ENCODE measurements around the gene CARS1. TPM values are rescaled to one million over a fixed set of nuclear protein-coding genes. Genes with fewer than 3 reads are reported as not detected.

Gene CARS1
- total and polyA plus RNA-seq, 2 of the 4 experiments (the other 2 are of a cell fraction) = 72.7 to 78.3 TPM

- ChIA-PET POLR2A (ENCODE audit: unreplicated experiment) (interaction anchor here (0.6 kb wide), 1 partner anchor 14 kb away, joined by 4 read pairs; no protein-coding TSS in a partner anchor), CTCF (no interaction called here)
- no peak for TF ChIP-seq BHLHE40 (IDR thresholded peaks at IDR 0.05; ENCODE audit: low read depth, low read length)
- TF ChIP-seq RCOR1 (IDR thresholded peaks at IDR 0.05; ENCODE audit: insufficient replicate concordance, low read length) = no peak
- no peak for TF ChIP-seq POLR2A (IDR thresholded peaks at IDR 0.05; ENCODE audit: low read depth, low read length)
- no peak for TF ChIP-seq SMC3 (IDR thresholded peaks at IDR 0.05; ENCODE audit: low read depth, low read length)
- TF ChIP-seq MAFK (IDR thresholded peaks at IDR 0.05; ENCODE audit: low read depth, low read length) = peak; percentile 93
- TF ChIP-seq RAD21 (IDR thresholded peaks at IDR 0.05; ENCODE audit: low read length) = no peak
- H2AFZ ChIP-seq (replicated peaks; ENCODE audit: low read length, poor library complexity) = no peak overlapping the region
- no peak overlapping the region for H3K23ac ChIP-seq (ENCODE audit: low read depth, low read length)
- no peaks in the 10 kb centered on the region for H3K36me3 ChIP-seq (ENCODE audit: control insufficient read depth, insufficient read depth, low read length)
- H2BK120ac ChIP-seq (ENCODE audit: low read depth, low read length) = no peak overlapping the region
- in situ Hi-C loops (cut with MboI; ENCODE audit: low sequenced_read_pairs) = no loop called here
- no peaks in the 10 kb centered on the region for H3K9me3 ChIP-seq (ENCODE audit: control insufficient read depth, insufficient read depth, low read length)
- BruUV-seq (replicated peaks) = no TSS peak
- no peak overlapping the region for H2AK5ac ChIP-seq (ENCODE audit: low read depth, low read length)
- DNase-seq (no peak), ATAC-seq (ENCODE audit: low read depth) (no peak)
- no peak overlapping the region for H3K9ac ChIP-seq (ENCODE audit: low read depth, low read length)
- H3K9me1 ChIP-seq (ENCODE audit: insufficient read depth, low read length) = no peaks in the 10 kb centered on the region
- H2BK5ac ChIP-seq (ENCODE audit: low read depth, low read length, poor library complexity, severe bottlenecking) = no peak overlapping the region
- no peak overlapping the region for H3K56ac ChIP-seq (ENCODE audit: extremely low read depth, insufficient read depth, low read length)
- H3K79me1 ChIP-seq (ENCODE audit: low read depth in 1 of 2, low read length in 2 of 2) = no peaks in the 10 kb centered on the region
- H3K18ac ChIP-seq (ENCODE audit: low read depth, low read length) = no peak overlapping the region
- no peak overlapping the region for H3K4me3 ChIP-seq (ENCODE audit: insufficient read depth, low read depth, low read length)
- no peak overlapping the region for H4K91ac ChIP-seq (ENCODE audit: insufficient read depth, low read depth, low read length)
- no peak overlapping the region for H2BK15ac ChIP-seq (ENCODE audit: low read depth, low read length)
- H3K14ac ChIP-seq (replicated peaks; ENCODE audit: low read depth, low read length) = no peak overlapping the region
- dilution Hi-C loops (cut with HindIII; ENCODE audit: low sequenced_read_pairs, unreplicated experiment) = no loop called here
- H4K5ac ChIP-seq (ENCODE audit: low read depth, low read length) = no peak overlapping the region
- intact Hi-C loops (cut with micrococcal nuclease) = no loop called here
- WGBS, 2 experiments (ENCODE audit: extremely low coverage in 2 of 2, insufficient read length in 1 of 2) = no CpG with 5 or more reads among the region's 6 CpGs
- no peak overlapping the region for H3K4me2 ChIP-seq (ENCODE audit: low read depth, low read length)
- H3K27me3 ChIP-seq (ENCODE audit: control insufficient read depth, insufficient read depth, low read length) = 0 out of 2 replicates have a peak, but pooled peaks cover 1% of the 10 kb centered on the region
- H4K8ac ChIP-seq (ENCODE audit: low read depth in 2 of 2, low read length in 2 of 2) = no peak overlapping the region
- no peak overlapping the region for H2AK9ac ChIP-seq (replicated peaks; ENCODE audit: low read depth, low read length, poor library complexity)
- no peaks in the 10 kb centered on the region for H4K20me1 ChIP-seq (ENCODE audit: insufficient read depth, low read length)
- no peak overlapping the region for H2BK20ac ChIP-seq (ENCODE audit: low read depth, low read length)
- H3K4me1 ChIP-seq (ENCODE audit: control insufficient read depth, insufficient read depth, low read length) = no peaks in the 10 kb centered on the region; the same call in 1 of the 2 replicates
- H3K4ac ChIP-seq (ENCODE audit: low read depth, low read length) = no peak overlapping the region
- H3K27ac ChIP-seq (ENCODE audit: insufficient read depth, low read length) = no peak overlapping the region
Measured at GRCh38 chr11:3081386-3081751, 24.1 kb upstream of the CARS1 start.

All from IMR-90 (cell line).